Right lobe of liver (tissue), 6 donors: ENCODE measurements around the gene SCN4A. TPM values are rescaled to one million over a fixed set of nuclear protein-coding genes. Genes with fewer than 3 reads are reported as not detected.

Experiments used
- ATAC-seq, 4 donors: fragments of 200-7000 bp; cut with Tn5 transposase; one replicate each; pipeline ENCODE4 v1.9.1; 2020; ENCODE audit warnings: mild to moderate bottlenecking in 4 of 4, moderate library complexity in 4 of 4
- DNase-seq, 3 donors: peaks; one replicate each; pipeline ENCODE4 v3.0.0-alpha.2; 2020
- H3K27ac ChIP-seq, 3 donors: fragments of 200-600 bp; one replicate each; pipeline ENCODE4 v1.8.0; 2022
- H3K27me3 ChIP-seq, 2 donors: fragments of 200-600 bp; one replicate each; pipeline ENCODE4 v1.8.0; 2022
- H3K36me3 ChIP-seq, 4 donors: fragments of 200-600 bp; sonication (generic) in 1 of 4; one replicate each; pipeline versions ENCODE4 v1.5.1 to v1.8.0; 2017 to 2022; ENCODE audit warnings: control low read depth in 1 of 4
- H3K4me1 ChIP-seq, 4 donors: fragments of 200-600 bp; sonication (generic) in 1 of 4; one replicate each; pipeline versions ENCODE4 v1.5.1 to v1.8.0; 2017 to 2022; ENCODE audit warnings: control low read depth in 1 of 4
- H3K4me3 ChIP-seq, 3 donors: fragments of 200-600 bp; one replicate each; pipeline ENCODE4 v1.8.0; 2022
- H3K9me3 ChIP-seq, 4 donors: fragments of 200-600 bp; sonication (generic) in 1 of 4; one replicate each; pipeline versions ENCODE4 v1.5.1 to v1.8.0; 2017 to 2022; ENCODE audit warnings: control low read depth in 1 of 4
- POLR2A ChIP-seq: fragments of 450-650 bp; IDR thresholded peaks from one replicate; pipeline ENCODE4 v1.6.1; 2017; ENCODE audit warnings: antibody characterized with exemption, mild to moderate bottlenecking
- WGBS: methylation state at CpG from one replicate; pipeline ENCODE4 v1.1.6; 2018; ENCODE audit warnings: low coverage, low lambda C conversion rate; ENCODE audit not compliant: insufficient coverage; ENCODE audit errors: missing lambda C conversion rate; 5-methylcytosine and 5-hydroxymethylcytosine counted together
- intact Hi-C, 2 donors: fragments of 100-400 bp; cut with DNase I; formaldehyde crosslinking; loops; one replicate each; pipeline versions ENCODE4 v1.11.2 to v1.14.1; 2022
- total RNA-seq, 6 experiments: library from RNA; depleted of rRNA in 2 of 6; stranded (reverse); fragments of >200 nt in 2 of 6; fragmentation: NEBNext Ultra II Directional in 3 of 6; extraction: Animal tissue kit (Norgen Biotek cat#: 25700) in 3 of 6; gene quantifications; one replicate each; pipeline versions ENCODE4 v1.1.0 to v1.2.4, GENCODE V29; 2016 to 2023
- TF ChIP-seq, protein P1 (sequence below), 4 donors: fragments of 200-600 bp in 3 of 4; fragments of 450-650 bp in 1 of 4; IDR thresholded peaks; one replicate each; pipeline versions ENCODE4 v1.5.1 to v1.8.0; 2016 to 2022; ENCODE audit warnings: antibody characterized with exemption in 4 of 4, mild to moderate bottlenecking in 2 of 4
- donor health status: DM: no; HTN: yes; CAD: no.
- donor health status: DM: no; HTN: no; CAD: no.
- donor health status: DM: no; HTN: no; CAD: no.
- donor health status: DM: no; HTN: yes; CAD: no.
- donor health status: DM: no; HTN: yes; CAD: no.

Gene SCN4A
- total RNA-seq, 6 experiments from 2014 or later: 0.10 to 1.4 (median 0.20) TPM

DNA sequence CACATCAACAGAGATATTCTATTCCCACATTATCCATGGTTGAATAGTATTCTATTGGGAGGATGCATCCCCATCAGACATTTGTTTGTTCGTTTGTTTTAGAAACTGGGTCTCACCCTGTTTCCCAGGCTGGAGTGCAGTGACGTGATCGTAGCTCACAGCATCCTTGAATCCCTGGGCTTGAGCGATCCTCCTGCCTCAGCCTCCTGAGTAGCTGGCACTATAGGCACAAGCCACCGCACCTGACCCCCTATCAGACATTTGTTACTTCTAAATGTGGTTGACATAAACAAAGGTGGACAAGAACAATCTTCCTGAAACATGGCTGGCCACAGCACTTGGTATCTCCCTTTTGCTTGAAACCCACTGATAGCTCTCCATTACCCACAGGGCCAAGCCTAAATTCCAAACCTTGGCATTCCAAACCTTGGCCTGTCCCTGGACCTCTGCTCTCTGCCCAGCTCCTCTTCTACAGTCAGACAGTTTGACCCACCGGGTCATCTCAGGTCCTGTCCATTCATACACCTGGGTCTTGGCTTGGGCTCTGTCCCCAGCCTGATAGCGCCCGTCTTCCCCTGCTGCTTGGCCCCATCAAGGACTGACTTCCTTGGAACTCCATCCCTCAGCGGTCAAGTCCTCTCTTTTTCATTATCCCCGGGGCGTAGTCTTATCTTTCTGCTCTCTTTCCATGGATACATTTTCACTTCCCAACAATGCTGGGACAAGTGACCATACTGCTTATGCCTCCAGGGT is 23.9 kb upstream of the SCN4A start:
- Histone ChIP-seq H3K9me3 (no peaks in the 10 kb centered on the region), H3K4me3 (no peak overlapping the region), H3K36me3 (no peaks in the 10 kb centered on the region), H3K4me1 (peaks cover 0 to 12% (median 0%) of the 10 kb centered on the region in 4 donors), H3K27ac (no peak overlapping the region), H3K27me3 (no peaks in the 10 kb centered on the region)
- TF ChIP-seq, protein P1, sequence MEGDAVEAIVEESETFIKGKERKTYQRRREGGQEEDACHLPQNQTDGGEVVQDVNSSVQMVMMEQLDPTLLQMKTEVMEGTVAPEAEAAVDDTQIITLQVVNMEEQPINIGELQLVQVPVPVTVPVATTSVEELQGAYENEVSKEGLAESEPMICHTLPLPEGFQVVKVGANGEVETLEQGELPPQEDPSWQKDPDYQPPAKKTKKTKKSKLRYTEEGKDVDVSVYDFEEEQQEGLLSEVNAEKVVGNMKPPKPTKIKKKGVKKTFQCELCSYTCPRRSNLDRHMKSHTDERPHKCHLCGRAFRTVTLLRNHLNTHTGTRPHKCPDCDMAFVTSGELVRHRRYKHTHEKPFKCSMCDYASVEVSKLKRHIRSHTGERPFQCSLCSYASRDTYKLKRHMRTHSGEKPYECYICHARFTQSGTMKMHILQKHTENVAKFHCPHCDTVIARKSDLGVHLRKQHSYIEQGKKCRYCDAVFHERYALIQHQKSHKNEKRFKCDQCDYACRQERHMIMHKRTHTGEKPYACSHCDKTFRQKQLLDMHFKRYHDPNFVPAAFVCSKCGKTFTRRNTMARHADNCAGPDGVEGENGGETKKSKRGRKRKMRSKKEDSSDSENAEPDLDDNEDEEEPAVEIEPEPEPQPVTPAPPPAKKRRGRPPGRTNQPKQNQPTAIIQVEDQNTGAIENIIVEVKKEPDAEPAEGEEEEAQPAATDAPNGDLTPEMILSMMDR (IDR thresholded peaks at IDR 0.05): no peak
- TF ChIP-seq POLR2A: no peak
- DNase-seq: peak in 2 of 3 donors; percentile 21 to 34
- intact Hi-C loops: no loop called here
- WGBS: 91% methylated on average over 10 of the region's 11 CpGs
- ATAC-seq: no peak

GRCh38 chr17:63995626-63996025 is 22.9 kb upstream of the SCN4A start:
- Histone ChIP-seq H3K4me3 (no peak overlapping the region), H3K4me1 (peaks cover 0 to 12% (median 0%) of the 10 kb centered on the region in 4 donors), H3K27ac (no peak overlapping the region), H3K27me3 (no peaks in the 10 kb centered on the region), H3K36me3 (no peaks in the 10 kb centered on the region), H3K9me3 (no peaks in the 10 kb centered on the region)
- 75% methylated on average over 3 of the region's 5 CpGs for WGBS
- ATAC-seq: no peak
- intact Hi-C loops: no loop called here
- DNase-seq: peak in 2 of 3 donors; percentile 21 to 28
- TF ChIP-seq POLR2A: no peak

- intact Hi-C loops: no loop called here
- DNase-seq: peak in 2 of 3 donors; percentile 34 to 36
- no peaks in the 10 kb centered on the region for H3K36me3 ChIP-seq
- peaks cover 0 to 11% (median 0%) of the 10 kb centered on the region in 4 donors for H3K4me1 ChIP-seq
- TF ChIP-seq POLR2A: no peak
- TF ChIP-seq, protein P1 (IDR thresholded peaks at IDR 0.05): no peak
- H3K9me3 ChIP-seq: no peaks in the 10 kb centered on the region
- no peaks in the 10 kb centered on the region for H3K27me3 ChIP-seq
- H3K4me3 ChIP-seq: no peak overlapping the region
- ATAC-seq: no peak
- no peak overlapping the region for H3K27ac ChIP-seq
- 60% methylated on average over 1 of the region's 3 CpGs for WGBS
Observed at GRCh38 chr17:63993368-63993985, 20.8 kb upstream of the SCN4A start.

DNA sequence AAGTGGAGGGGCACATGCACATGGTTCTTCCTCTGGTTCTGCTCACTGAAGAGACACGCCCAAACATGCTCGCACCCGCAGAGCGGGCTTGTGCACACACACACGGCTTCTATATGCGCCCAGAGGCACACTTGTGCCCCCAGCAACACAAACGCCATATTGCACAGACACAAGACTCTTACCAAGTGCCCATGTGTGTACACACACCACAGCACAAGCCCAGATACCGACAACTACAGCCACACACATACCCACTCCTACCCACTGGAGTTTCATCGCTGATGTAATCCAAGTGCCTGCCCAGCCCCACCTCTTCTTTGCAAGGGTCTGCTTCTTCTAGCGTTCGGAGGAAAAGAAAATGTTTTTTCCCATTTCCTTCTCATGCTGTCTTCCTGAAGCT is 18.9 kb upstream of the SCN4A start:
- H3K9me3 ChIP-seq: no peaks in the 10 kb centered on the region
- no peaks in the 10 kb centered on the region for H3K4me1 ChIP-seq
- ATAC-seq: no peak
- H3K36me3 ChIP-seq: no peaks in the 10 kb centered on the region
- no peak overlapping the region for H3K4me3 ChIP-seq
- no peak for TF ChIP-seq POLR2A
- TF ChIP-seq, protein P1 (IDR thresholded peaks at IDR 0.05): no peak
- WGBS: 65% methylated on average over 3 of the region's 11 CpGs
- no peaks in the 10 kb centered on the region for H3K27me3 ChIP-seq
- intact Hi-C loops: no loop called here
- DNase-seq: peak in 1 of 3 donors; percentile 48
- no peak overlapping the region for H3K27ac ChIP-seq

GRCh38 chr17:63989622-63990345 is 17.1 kb upstream of the SCN4A start:
- no peaks in the 10 kb centered on the region for H3K27me3 ChIP-seq
- no peaks in the 10 kb centered on the region for H3K4me1 ChIP-seq
- H3K36me3 ChIP-seq: no peaks in the 10 kb centered on the region
- DNase-seq: peak in 1 of 3 donors; percentile 45
- ATAC-seq: no peak
- no peak overlapping the region for H3K27ac ChIP-seq
- no peaks in the 10 kb centered on the region for H3K9me3 ChIP-seq
- no peak overlapping the region for H3K4me3 ChIP-seq
- 73% methylated on average over 14 of the region's 21 CpGs for WGBS
- intact Hi-C loops: no loop called here
- no peak for TF ChIP-seq POLR2A
- TF ChIP-seq, protein P1 (IDR thresholded peaks at IDR 0.05): no peak
